A549 treated with dexamethasone at 1 μM for 4 hours (cell line): ENCODE data around the gene ABRACL. TPM values are rescaled to one million over a fixed set of nuclear protein-coding genes. Genes with fewer than 3 reads are reported as not detected.

Experiments used
- total RNA-seq: library from RNA; stranded (reverse); fragments of 200-300 nt; extraction: Qiagen RNA extraction; gene quantifications from 5 replicates; pipeline ENCODE4 v1.2.3, GENCODE V29; 2022

ABRACL gene
- total RNA-seq: 42.0 to 63.7 TPM (median 43.3 TPM) in 5 replicates

GRCh38 chr6:139028658-139029469 is at the start of gene ABRACL:
ABRACL (plus strand) TSS chr6:139028745; CDS start chr6:139034161, 5,416 bp downstream.

GRCh38 chr6:138987643-138988468 is 40.7 kb upstream of the ABRACL start, which contains the start of gene REPS1:
REPS1 (minus strand) TSS chr6:138988253; CDS start chr6:138987682, 571 bp downstream.

Other genes with a start within 250 kb of the ABRACL start
- gene ECT2L, start 232.7 kb upstream of the ABRACL start, total RNA-seq: not detected in 5 replicates
- gene REPS1, start 40.5 kb upstream of the ABRACL start, total RNA-seq: 24.9 to 30.6 TPM (median 29.7 TPM) in 5 replicates
- 1.5 to 2.8 TPM (median 2.2 TPM) in 5 replicates for gene HECA, start 106.3 kb downstream of the ABRACL start, total RNA-seq